BJ (cell line): ENCODE results near the gene C1orf116. TPM values are rescaled to one million over a fixed set of nuclear protein-coding genes. Genes with fewer than 3 reads are reported as not detected.

Source experiments
- CTCF ChIA-PET: fragments of 350-600 bp; formaldehyde crosslinking; extraction: SDS; loops from one replicate; lab custom pipeline; 2021; ENCODE audit warnings: antibody characterized with exemption, inconsistent platforms; lab: Yijun Ruan, JAX
- POLR2A ChIA-PET: fragments of 300-600 bp; sonication (Branson Sonifier 250); formaldehyde crosslinking; extraction: SDS; loops from one replicate; lab custom pipeline; 2021; ENCODE audit warnings: antibody characterized with exemption; lab: Charles Lee
- DNase-seq: peaks from one replicate; pipeline ENCODE4 v3.0.0-alpha.2; 2011; ENCODE audit warnings: low read depth
- H3K27me3 ChIP-seq: 2 replicates; pipeline ENCODE4 v1.6.0; 2011; ENCODE audit warnings: low read length; ENCODE audit not compliant: control insufficient read depth, insufficient read depth
- H3K36me3 ChIP-seq: 2 replicates; pipeline ENCODE4 v1.5.1; 2011; ENCODE audit warnings: low read length; ENCODE audit not compliant: control insufficient read depth, insufficient read depth
- H3K4me3 ChIP-seq: 2 replicates; pipeline ENCODE4 v1.5.1; 2011; ENCODE audit warnings: low read depth, mild to moderate bottlenecking, control low read depth, low read length
- polyA plus RNA-seq: library from polyadenylated mRNA; depleted of rRNA; stranded (reverse); fragments of >200 nt; gene quantifications from 2 replicates; pipeline ENCODE4 v1.2.3, GENCODE V29; 2011
- TF ChIP-seq, protein P1 (sequence below): IDR thresholded peaks from 2 replicates; pipeline ENCODE4 v1.5.1; 2011; ENCODE audit warnings: low read depth, mild to moderate bottlenecking, control low read depth, inconsistent platforms, low read length, moderate library complexity; ENCODE audit not compliant: insufficient read depth

Gene C1orf116
- polyA plus RNA-seq, 1 experiment, result not detected

DNA sequence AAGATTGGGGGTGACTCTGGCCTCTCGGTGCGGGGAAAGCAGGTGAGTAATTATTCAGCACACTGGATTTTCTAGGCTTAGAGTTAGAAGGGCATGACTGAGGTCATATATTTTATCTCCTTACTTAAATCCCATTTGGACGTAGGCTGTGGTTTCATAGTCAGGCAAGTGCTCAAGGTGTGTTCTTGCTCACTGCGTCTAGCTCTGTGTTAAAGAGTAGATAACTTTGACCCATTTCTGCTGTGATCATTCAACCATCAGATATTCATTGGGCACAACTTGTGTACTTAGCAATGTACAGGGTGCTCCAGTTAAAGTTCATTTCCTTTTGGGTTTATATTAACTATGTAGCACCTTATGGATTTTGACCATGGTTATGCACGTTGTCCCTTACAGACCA lies 35.1 kb upstream of the C1orf116 start:
- Histone ChIP-seq H3K36me3 (no peaks in the 10 kb centered on the region), H3K4me3 (no peak overlapping the region), H3K27me3 (no peaks in the 10 kb centered on the region)
- TF ChIP-seq, protein P1, sequence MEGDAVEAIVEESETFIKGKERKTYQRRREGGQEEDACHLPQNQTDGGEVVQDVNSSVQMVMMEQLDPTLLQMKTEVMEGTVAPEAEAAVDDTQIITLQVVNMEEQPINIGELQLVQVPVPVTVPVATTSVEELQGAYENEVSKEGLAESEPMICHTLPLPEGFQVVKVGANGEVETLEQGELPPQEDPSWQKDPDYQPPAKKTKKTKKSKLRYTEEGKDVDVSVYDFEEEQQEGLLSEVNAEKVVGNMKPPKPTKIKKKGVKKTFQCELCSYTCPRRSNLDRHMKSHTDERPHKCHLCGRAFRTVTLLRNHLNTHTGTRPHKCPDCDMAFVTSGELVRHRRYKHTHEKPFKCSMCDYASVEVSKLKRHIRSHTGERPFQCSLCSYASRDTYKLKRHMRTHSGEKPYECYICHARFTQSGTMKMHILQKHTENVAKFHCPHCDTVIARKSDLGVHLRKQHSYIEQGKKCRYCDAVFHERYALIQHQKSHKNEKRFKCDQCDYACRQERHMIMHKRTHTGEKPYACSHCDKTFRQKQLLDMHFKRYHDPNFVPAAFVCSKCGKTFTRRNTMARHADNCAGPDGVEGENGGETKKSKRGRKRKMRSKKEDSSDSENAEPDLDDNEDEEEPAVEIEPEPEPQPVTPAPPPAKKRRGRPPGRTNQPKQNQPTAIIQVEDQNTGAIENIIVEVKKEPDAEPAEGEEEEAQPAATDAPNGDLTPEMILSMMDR, result no peak
- ChIA-PET POLR2A (no interaction called here), CTCF (interaction anchor here (0.9 to 1.1 kb wide), 2 partner anchors 8 to 17 kb away, joined by 3 to 5 read pairs; partner anchors contain the start of gene YOD1)
- DNase-seq, result no peak

DNA sequence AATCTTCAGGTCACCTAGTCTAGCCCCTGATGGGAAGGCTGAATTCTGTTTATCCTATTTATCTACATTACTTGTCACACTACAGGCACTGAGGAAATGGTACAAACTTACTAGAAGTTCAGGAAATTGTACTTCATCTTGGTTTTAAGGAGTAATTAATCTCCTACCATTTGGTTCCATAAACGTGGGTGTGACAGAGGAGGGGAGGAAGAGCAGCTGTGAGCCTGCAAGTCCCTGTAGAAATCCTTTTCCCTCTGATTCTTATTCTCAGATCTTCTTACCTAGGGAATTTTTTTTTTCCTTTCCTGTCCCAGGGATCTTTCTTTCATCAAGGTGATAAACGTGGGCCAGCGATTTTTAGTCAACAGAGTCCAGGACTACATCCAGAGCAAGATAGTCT lies 34.6 kb upstream of the C1orf116 start:
- no peaks in the 10 kb centered on the region for H3K27me3 ChIP-seq
- CTCF ChIA-PET, result interaction anchor here (0.9 to 1.1 kb wide), 2 partner anchors 8 to 17 kb away, joined by 3 to 5 read pairs; partner anchors contain the start of gene YOD1
- no peak for DNase-seq
- POLR2A ChIA-PET, result no interaction called here
- H3K4me3 ChIP-seq, result no peak overlapping the region
- TF ChIP-seq, protein P1, result no peak
- no peaks in the 10 kb centered on the region for H3K36me3 ChIP-seq

DNA sequence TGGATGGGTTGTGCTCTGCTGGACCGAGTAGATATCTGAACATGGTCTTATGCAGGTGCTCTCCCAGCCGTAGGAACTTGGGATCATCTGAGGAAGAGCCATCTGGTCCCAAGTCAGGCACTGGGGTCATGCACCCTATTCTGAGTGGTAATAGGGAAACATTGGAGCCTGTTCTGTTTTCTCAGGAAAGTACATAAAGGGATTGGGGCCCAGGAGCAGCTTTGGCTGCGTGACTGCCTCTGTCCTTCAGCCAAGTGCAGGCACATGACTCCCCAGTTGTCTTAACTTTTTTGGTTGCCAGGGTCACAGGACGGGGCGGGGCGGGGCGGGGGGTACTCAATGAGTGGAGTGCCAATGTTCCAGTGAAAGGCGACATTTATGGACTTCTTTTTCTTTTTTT lies 32.0 kb upstream of the C1orf116 start:
- no peaks in the 10 kb centered on the region for H3K27me3 ChIP-seq
- POLR2A ChIA-PET, result no interaction called here
- TF ChIP-seq, protein P1, result no peak
- no peak overlapping the region for H3K4me3 ChIP-seq
- CTCF ChIA-PET, result no interaction called here
- H3K36me3 ChIP-seq, result no peaks in the 10 kb centered on the region
- no peak for DNase-seq

DNA sequence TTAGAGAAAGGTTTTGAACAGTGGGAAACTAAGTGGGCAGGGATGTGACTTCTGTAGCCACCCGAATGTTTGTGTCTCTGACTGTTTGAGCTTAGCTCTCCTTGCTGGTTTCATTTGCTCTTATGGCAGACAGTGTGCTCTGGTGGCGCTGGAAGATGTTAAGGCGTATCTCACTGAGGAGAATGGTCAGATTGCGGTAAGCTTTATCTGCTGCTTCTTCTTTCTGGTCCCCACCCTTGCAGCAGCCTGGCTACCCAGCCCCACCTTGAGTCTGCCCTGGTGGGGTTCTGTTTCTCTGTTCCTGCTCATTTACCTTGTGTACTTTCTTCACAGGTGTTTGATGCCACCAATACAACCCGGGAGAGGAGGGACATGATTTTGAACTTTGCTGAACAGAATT lies 30.5 kb upstream of the C1orf116 start:
- Histone ChIP-seq H3K27me3 (no peaks in the 10 kb centered on the region), H3K4me3 (no peak overlapping the region), H3K36me3 (no peaks in the 10 kb centered on the region)
- TF ChIP-seq, protein P1, result no peak
- no peak for DNase-seq
- POLR2A ChIA-PET, result no interaction called here
- CTCF ChIA-PET, result interaction anchor here (1.0 kb wide), 1 partner anchor 10 kb away, joined by 3 read pairs; no protein-coding TSS in a partner anchor

DNA sequence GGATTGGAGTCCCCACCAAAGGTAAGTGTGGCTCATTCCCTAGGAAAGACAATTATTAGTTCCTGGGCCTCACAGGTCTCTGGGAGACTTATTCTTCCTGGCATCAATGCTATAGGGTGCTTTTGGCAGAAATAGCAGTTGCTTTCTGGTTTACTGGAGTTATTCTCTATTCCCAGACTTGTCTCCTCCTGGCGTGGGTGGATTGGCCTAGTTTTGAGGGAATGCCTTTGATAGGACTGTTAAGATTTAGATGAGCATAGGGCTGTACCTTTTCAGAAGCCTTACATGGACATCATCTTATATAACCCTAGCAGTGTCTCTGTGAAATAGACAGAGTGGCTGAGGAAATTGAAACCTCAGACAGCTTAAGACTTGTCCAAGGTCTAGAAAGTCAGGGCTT lies 29.5 kb upstream of the C1orf116 start:
- Histone ChIP-seq H3K4me3 (no peak overlapping the region), H3K36me3 (no peaks in the 10 kb centered on the region), H3K27me3 (no peaks in the 10 kb centered on the region)
- POLR2A ChIA-PET, result no interaction called here
- TF ChIP-seq, protein P1, result no peak
- no peak for DNase-seq
- CTCF ChIA-PET, result no interaction called here
